GM18519 (cell line): ENCODE measurements around the gene PPP1R14C.
"Not testable (repeated sequence)": the region's sequence is repeated elsewhere in the genome, so short reads cannot be mapped to it uniquely, and the experiment has no call there.

ENCODE experiments used
- ATAC-seq: cut with Tn5 transposase; IDR thresholded peaks from one replicate; pipeline ENCODE4 v1.9.1; 2021; ENCODE audit warnings: mild to moderate bottlenecking, moderate library complexity; ENCODE audit not compliant: unreplicated experiment, low FRiP score

The PPP1R14C gene

DNA sequence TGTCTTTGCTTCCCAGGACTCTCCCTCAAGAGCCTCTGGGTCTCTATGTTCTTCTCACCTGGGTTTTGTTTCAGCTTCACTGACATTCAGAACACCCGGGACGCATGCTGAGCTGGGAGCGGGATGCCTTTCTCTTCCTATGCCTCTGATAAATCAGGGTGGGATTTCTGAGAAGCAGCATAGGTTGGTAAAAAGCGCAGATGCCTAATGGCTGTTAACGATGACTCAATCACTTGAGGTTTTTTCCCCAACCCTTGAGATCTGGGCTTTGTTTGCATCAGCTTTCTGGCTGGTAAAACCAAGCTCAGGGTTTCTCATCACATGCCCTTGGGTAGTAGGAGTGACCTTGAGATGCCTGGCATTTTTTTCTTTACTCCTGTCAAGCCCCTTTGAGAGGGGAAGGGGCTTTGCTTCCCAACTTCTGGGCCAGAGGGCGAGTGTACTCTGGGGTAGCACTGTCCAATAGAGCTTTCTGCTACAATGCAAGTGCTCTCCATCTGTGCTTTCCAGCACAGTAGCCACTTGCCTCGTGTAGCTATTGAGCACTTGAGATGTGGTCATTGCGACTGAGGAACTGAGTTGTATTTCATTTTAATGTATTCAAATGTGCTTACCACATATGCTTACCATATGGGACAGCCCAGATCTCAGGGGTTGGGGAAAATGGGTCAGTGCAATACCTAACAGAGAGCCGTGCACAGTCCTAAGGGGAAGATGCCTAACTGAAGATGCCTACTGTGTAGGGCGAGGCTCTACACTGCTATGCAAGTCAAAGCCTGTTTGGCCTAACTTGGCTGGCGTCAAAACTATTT is 69.1 kb downstream of the PPP1R14C start:
- no peak for ATAC-seq

DNA sequence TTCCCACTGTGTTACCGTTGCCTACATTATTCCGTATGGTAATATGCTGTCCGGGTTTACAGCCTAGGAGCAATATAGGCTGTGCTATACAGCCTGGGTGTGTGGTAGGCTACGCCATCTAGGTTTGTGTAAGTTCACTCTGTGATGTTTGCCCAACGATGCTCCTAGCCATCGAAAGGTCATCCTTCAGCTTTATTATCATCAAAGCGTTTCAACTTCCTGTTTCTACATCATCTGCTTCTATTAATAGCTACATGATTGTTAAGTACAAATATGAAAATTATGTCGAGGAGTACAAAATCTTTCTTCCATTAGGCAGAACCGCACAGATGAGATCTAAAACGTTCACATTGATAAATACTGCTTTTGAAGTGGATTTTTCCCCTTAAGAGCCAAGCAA is 69.9 kb downstream of the PPP1R14C start:
- no peak for ATAC-seq

DNA sequence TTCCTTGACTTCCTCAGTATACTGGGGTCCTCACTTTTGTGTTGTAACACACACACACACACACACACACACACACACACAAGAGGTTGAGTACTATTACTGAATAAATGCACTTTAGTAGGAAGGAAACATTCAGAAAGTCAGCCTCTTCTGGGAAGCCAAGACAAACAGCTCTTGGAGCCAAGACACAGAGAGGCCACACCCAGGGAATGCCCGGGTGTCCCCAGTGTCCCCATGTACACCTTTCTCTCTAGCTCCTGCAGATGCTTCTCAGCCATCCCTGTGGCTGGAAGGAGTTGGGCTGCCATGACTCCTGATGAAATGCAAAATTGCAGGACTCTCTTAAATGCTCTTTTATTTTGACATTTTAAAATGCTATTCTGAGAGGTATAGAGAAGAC is 70.5 kb downstream of the PPP1R14C start:
- ATAC-seq, result no peak

DNA sequence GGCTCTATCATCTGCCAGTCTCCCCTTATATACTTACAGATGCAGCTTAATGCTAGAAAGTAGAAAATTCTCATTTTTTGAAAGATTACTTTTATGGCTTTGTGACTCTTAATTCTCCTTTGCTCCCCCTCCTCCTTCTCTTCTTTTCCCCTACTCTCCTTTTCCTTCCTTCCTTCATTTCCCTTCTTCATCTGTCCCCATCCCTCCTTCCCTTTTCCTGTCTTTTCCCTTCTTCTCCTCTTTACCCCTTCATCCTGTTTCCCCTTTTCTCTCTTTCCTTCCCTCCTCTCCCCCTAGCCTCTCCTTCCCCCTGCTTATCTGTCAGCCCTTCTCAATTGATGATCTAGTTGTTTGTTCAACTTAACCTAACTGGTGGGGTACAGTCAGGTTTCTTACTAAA is 71.5 kb downstream of the PPP1R14C start:
- ATAC-seq, result no peak

DNA sequence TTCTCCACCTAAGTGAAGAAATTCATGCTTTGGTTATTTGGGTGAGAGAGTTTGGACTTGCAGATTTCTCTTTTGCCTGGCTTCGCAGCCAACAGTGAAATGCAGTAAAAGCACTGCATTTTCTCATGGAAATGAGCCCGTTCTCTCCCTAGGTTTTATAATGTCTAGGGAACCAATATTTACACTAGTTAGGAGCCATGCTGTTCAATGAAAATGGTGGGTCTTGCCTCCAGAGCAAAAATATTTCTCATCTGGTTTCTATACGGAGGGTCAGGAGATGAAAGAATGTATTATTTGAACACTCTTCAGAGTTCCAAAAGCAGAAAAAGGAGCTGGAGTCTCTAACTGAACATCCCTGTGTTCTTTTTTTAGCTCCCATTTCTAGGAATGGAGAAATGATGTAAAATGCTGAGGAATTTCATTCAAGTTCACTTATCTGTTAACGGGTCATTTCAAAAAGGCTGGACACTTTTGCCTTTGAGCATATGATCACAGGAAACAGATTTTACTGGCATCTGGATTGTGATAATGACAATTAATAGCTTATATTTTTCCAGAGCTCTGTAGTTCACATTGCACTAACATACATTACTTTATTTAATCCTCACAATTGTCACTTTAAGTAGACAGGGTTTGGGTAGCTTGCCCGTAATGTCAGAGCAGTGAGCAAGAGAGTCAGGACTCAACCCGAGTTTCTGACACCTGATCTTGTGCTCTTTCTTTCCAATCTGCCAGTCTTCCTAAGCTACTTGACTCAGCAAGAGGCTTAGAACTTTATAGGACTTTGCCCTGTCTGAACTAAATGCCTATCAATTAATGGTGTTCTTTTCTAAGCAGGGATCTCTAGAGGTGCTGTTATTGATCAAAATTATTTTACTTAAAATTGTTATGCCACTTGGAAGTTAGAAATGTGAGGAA is 78.0 kb downstream of the PPP1R14C start:
- no peak for ATAC-seq

DNA sequence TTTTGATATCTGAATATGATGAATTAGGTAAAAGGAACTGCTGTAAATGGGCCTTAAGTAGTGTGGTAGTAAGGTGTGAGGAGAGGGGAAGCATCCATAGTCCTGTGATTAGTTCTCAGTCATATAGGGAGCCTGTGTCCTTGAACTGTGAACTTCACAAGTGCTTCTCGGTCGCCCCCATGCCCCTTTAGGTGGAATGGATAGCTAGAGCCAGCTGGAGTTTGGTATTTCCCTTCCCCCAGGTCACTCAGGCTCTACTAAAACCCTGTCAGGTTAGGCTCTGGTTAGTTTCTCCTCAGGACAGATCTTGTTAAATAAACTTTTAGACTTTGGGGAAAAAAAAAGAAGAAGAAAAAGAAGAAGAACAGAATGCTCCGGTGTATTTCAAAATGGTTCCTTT is 82.0 kb downstream of the PPP1R14C start:
- ATAC-seq, result no peak

DNA sequence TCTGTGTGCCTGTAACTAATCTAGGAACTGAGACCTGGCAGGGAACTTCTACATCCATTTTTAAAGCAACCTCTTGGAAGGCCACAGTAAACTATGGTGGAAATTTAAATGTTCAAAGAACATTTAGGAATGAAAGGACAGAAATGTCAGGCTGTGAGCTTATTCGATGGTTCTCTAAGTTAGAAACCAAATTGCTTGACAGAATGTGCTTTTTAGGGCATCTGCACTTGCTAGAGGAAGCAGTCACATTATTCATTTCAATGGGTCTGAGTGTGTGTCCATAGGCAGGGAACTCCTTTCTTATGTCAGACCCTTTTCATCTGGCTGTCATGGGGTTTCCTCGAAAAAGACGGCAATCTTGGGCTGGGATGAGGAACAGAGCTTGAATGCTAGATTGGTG is 84.4 kb downstream of the PPP1R14C start:
- no peak for ATAC-seq

DNA sequence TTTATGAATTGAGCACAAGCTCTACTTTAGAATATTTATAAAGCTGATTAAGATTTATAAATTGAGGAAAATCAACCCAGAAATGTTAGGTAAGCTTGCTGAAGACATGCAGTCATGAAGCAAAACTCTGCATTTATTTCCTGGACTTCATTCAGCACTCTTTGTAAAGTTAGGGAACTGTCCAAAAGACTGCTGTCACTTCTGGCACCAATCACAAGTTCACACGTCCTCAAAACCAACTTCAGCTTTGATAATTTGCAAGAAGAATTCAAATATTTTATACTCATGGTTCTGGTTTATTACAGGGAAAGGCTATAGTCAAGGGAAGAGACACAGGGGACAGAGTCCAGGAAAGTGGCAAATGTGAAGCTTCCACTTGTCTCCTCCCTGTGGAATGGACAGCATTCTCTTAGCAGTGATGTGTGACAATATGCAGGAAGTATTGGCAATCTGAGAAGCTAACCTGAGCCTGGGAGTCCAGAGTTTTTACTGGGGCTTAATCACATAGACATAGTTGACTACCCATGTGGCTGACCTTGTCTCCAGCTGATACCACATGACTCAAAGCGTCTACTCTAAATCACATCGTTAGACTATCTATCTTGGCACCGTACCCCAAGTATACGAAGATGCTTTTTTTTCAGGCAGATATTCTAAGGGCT is 85.4 kb downstream of the PPP1R14C start:
- ATAC-seq, result no peak

DNA sequence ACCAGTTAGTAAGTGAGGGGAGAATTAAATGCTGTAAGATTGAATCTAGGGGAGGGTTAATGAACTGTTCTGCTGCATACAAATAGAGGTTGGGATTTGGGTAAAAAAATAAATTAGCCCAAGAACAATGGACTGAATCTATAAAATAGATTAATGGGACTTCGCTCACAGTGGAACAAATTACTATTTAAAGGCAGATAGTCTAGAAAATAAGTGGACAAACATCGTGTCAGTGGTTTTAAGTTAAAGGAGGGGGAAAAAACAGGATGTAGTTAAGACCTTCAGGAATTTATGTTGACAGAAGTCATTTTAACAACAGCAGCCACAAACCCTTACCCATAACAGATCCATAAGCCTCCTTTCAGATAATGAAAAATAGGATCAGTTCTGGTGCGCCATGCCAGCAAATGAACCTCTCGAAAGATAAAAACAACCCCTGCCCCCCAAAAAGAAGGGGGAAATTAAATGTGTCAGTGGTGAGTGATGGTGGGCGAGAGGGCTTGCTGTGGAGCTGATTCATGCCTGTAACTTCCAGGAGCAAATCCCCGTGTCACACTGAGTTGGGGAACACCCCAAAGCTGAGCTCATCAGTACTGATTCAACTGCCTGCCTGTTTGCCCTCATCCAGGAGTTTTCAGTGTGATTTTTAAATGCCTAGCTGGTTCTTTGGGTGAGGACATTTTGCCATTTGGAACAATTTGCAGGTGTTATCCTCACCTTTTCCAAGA is 86.8 kb downstream of the PPP1R14C start:
- no peak for ATAC-seq

DNA sequence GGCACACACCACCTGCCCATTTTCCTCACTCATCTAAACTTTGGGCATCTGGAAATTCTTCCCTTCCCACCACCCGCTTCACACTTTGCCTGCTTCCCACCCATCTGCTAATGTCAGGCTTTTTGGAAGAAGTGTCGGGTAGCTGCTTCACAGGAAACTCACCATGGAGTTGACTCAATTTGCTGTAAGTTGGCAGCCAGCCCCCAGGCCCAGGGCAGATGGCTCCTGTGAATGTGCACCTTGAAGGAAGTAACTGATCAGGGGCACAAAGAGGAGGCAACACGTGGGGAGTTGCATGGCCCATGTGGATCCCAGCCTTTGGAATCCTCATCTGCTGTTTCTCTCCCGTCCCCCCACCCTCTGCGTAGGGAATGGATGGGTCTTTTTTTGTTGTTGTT is 87.3 kb downstream of the PPP1R14C start:
- ATAC-seq, result no peak

DNA sequence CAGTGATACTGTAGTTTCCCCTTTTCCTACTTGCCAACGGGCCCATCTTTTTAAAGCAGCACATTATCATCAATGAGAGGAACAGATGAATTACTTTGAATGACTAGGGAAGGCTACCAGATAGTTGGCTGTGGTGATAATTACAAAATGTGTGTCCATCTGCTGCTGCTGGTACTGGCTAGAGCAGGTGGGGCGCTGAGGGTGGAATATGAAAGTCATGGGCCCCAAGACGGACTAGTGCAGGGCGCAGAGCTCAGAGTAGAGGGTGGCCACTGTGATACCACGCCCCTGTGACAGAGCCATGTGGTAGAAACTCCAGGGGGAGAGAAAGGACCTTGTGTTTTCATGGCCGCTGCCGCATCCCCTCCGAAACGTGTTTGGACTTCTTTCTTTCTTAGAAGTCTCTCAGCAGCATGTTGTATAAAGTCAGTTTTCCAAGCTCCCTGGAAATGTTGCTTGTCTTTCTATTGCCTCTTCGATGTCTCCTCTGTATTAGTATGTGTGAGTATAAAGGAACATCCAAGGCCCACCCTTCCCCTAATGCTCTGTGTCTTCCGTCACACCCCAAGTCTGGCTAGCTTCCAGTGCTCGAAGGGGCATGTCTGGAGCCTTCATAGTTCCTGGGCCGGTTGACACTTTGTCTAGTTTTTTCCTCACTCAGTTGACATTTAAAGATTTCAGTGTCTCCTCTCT is 88.1 kb downstream of the PPP1R14C start:
- no peak for ATAC-seq

DNA sequence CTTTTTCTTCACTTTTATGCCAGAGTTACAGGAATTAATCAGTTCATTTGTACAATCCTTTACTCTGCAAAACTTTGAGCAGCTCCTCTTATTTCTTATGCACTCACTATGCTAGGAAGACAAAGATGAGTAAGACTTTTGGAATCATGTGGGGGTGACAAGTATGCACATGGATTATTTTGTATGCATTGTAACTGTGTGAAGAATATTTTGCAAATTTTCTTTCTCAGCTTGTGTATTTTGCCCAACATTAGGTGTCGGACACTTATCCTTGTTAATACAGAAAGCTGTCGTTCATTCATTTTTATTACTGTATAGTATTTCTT is 88.6 kb downstream of the PPP1R14C start:
- no peak for ATAC-seq

DNA sequence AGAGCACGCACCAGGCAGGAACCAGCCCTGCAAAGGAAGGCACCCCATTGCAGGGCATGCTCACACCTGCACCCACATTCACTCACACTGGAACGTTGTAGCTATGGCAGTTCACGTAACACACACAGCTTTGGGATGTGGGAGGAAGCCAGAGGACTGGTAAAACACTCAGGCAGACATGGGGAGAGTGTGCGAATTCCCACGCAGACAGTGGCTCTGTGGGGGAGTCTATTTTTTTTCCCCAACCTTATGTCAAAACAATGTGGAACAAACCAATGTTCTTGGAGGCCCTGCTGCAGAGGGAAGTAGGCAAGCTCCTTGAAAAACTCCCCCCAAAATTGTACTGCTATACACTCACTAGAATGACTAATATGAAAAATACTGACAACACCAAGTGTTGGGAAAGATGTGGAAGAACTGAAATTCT is 91.0 kb downstream of the PPP1R14C start:
- ATAC-seq, result no peak

DNA sequence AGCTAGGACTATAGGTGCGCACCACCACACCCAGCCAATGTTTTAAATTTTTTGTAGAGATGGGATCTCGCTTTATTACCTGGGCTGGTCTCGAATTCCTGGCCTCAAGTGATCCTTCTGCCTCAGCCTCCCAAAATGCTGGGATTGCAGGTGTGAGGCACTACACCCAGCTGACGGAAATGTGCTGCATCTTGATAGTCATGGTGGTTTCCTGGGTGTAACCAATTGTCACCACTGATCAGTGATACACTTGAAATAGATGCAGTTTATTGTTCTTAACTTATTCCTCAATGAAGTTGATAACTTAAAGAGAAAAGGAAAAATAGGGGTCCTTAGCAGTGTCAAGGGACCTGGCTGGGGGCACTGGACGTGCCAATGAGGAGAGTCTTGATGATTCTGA is 92.4 kb downstream of the PPP1R14C start:
- ATAC-seq, result no peak

DNA sequence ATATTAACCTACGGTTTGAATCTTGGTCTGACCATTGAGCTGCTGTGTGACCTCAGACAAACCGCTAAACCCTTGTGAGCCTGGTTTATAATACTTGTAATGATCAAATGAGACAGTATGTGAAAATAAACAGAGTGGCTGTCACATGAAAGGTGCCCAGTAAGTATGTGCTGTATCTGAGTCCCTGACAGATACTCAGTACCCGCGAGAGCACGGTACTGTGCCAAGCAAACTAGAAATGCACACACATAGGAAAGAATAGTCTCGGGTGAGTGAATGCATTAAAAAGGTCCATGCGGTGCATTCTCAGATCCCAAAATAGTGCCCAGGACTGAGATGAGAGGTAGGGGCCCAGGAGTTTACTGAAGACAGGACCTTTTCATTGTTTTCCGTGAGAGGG is 93.3 kb downstream of the PPP1R14C start:
- no peak for ATAC-seq

DNA sequence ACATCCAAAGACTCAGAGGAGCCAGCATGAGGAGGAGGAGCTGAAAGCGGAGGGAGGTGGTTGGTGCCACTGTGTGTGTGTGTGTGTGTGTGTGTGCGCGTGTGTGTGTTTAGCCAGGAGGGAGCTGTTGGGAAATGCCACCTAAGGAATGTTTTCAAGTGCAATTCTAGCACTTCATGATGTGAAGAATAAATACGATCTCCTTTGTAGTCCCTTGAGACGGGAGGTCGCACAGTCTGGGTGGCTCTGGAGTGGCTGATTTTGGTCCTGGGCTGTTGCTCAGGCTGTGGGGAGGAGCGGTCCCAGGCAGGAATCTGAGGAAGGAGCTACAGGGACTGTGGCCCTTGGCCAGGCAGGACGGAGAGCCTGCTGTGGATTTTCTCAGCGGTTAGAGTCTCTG is 93.7 kb downstream of the PPP1R14C start:
- no peak for ATAC-seq

DNA sequence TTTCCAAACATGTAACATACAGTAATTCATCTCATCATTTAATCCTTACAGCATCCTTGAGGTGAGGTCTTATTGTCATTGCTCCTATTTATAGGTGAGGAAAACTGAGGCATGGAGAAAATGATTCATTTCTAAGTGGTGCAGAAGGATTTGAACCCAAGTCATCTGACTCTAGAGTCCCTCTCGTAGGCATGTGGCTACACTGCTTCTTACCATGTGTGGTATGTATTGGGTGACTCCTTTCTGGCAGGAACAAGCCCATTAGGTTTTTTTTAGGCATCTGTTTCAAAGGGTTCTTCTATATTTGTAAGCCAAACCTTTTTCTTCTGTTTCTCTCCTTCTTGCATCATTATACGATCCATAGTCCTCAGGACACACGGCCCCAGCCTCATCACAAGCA is 94.8 kb downstream of the PPP1R14C start:
- ATAC-seq, result no peak

DNA sequence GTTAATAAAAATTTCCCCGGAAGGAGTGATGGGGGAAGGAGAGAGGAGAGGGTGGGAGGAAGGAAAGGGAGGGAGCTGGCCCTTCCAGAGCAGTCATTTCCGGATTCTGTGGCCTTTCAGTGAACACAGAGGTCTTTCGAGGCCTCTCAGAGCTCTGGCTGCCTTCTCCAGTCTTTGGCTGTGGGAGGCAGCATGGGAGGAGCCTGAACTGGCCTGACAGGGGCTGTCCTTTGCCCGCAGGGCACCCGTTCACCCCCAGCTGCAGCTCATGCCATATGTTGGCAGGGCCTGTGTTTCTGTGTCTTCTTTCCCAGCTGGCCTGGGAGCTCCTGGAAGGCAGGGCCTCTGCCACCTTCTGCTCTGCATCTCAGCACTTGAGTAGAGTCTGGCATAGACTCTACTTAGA is 95.5 kb downstream of the PPP1R14C start:
- no peak for ATAC-seq

DNA sequence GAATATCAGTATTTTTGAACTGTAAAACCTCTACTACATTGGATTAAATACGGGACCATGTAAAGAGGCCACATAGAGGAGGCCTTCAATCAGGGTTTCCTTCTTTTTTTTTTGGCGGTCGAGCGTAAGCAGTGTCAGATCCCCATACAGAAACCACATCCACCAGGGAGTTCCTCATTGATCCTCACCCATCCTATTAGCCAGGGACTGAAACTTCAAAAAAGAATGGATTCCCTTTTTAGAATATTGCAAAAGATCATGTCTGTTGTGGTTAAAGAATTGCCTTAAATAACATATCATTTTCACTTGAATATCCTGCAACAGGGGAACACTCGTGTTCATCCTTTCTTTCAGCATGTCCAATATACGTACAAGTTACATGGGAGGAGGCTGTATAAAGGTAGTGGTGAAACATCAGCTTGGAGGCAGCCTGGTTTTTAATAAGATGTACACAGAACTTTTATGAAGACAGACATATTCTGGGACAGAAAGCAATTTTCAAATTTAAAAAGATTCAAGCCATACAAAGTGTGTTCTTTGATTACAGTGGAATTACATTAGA is 96.1 kb downstream of the PPP1R14C start:
- no peak for ATAC-seq

DNA sequence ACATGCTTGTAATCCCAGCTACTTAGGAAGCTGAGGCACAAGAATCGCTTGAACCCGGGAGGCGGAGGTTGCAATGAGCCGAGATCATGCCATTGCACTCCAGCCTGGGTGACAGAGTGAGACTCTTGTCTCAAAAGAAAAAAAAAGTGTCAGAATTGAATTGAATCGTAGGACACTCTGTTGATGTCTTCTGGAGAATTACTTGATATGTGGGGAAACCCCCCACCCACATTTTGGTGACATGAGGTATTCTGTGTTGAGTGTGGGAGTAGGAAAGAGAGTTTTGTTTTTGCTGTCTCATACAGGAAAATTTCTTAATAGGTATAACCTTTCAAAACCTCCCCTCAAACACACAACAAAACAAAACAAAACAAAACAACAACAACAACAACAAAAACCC is 98.9 kb downstream of the PPP1R14C start:
- not testable (repeated sequence) for ATAC-seq
